Esophagus muscularis mucosa (tissue), 4 donors: ENCODE data around the gene DMWD.

Experiments used
- CTCF ChIP-seq, 3 experiments: fragments of 200-600 bp in 2 of 3; fragments of 450-650 bp in 1 of 3; sonication (generic) in 2 of 3; IDR thresholded peaks; one replicate each; pipeline ENCODE4 v1.5.1; 2017 to 2019; ENCODE audit warnings: antibody characterized with exemption in 3 of 3, mild to moderate bottlenecking in 2 of 3, moderate library complexity in 1 of 3
- EP300 ChIP-seq: sonication (generic); formaldehyde crosslinking; IDR thresholded peaks from one replicate; pipeline ENCODE4 v1.6.1; 2017; ENCODE audit warnings: antibody characterized with exemption
- POLR2A ChIP-seq: fragments of 450-650 bp; IDR thresholded peaks from one replicate; pipeline ENCODE4 v1.6.1; 2017; ENCODE audit warnings: antibody characterized with exemption, moderate library complexity, mild to moderate bottlenecking, low read depth

GRCh38 chr19:45768655-45768983 is 24.0 kb downstream of the DMWD start:
- TF ChIP-seq CTCF (IDR thresholded peaks at IDR 0.05), result no peak
- no peak for TF ChIP-seq POLR2A
- TF ChIP-seq EP300, result no peak
